GM23338 (cell line): ENCODE results near the gene PPM1L.

Source experiments
- CTCF ChIP-seq, 2 experiments: fragments of 200-600 bp in 1 of 2; sonication (generic) in 1 of 2; conservative IDR thresholded peaks; 2 replicates each; pipeline versions ENCODE4 v1.5.1 to v1.6.1; 2016 to 2017; ENCODE audit warnings: antibody characterized with exemption in 2 of 2, low read depth in 2 of 2, mild to moderate bottlenecking in 2 of 2, moderate library complexity in 1 of 2
- EZH2 ChIP-seq: fragments of 200-600 bp; sonication (generic); IDR thresholded peaks from one replicate; pipeline ENCODE4 v1.8.0; 2017; ENCODE audit warnings: antibody characterized with exemption, mild to moderate bottlenecking, low read depth; ENCODE audit not compliant: unreplicated experiment
- EZH2phosphoT487 ChIP-seq: fragments of 200-600 bp; sonication (generic); IDR thresholded peaks from one replicate; pipeline ENCODE4 v1.8.1; 2018; ENCODE audit warnings: antibody characterized with exemption; ENCODE audit not compliant: unreplicated experiment
- POLR2AphosphoS5 ChIP-seq: IDR thresholded peaks from 2 replicates; pipeline ENCODE4 v1.6.1; 2016; ENCODE audit warnings: antibody characterized with exemption, low read depth
- TF ChIP-seq, protein P1 (sequence below): IDR thresholded peaks from one replicate; pipeline ENCODE4 v1.6.1; 2018; ENCODE audit warnings: antibody characterized with exemption; ENCODE audit not compliant: unreplicated experiment

GRCh38 chr3:160852856-160853255 is 96.8 kb downstream of the PPM1L start:
- no peak for TF ChIP-seq CTCF (conservative IDR thresholded peaks at IDR 0.05; ENCODE audit: low read depth in 2 of 2)
- TF ChIP-seq, protein P1, sequence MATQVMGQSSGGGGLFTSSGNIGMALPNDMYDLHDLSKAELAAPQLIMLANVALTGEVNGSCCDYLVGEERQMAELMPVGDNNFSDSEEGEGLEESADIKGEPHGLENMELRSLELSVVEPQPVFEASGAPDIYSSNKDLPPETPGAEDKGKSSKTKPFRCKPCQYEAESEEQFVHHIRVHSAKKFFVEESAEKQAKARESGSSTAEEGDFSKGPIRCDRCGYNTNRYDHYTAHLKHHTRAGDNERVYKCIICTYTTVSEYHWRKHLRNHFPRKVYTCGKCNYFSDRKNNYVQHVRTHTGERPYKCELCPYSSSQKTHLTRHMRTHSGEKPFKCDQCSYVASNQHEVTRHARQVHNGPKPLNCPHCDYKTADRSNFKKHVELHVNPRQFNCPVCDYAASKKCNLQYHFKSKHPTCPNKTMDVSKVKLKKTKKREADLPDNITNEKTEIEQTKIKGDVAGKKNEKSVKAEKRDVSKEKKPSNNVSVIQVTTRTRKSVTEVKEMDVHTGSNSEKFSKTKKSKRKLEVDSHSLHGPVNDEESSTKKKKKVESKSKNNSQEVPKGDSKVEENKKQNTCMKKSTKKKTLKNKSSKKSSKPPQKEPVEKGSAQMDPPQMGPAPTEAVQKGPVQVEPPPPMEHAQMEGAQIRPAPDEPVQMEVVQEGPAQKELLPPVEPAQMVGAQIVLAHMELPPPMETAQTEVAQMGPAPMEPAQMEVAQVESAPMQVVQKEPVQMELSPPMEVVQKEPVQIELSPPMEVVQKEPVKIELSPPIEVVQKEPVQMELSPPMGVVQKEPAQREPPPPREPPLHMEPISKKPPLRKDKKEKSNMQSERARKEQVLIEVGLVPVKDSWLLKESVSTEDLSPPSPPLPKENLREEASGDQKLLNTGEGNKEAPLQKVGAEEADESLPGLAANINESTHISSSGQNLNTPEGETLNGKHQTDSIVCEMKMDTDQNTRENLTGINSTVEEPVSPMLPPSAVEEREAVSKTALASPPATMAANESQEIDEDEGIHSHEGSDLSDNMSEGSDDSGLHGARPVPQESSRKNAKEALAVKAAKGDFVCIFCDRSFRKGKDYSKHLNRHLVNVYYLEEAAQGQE = no peak
- no peak for TF ChIP-seq EZH2phosphoT487
- no peak for TF ChIP-seq POLR2AphosphoS5
- no peak for TF ChIP-seq EZH2
